ENCODE results near the gene RADIL. TPM values are rescaled to one million over a fixed set of nuclear protein-coding genes. Genes with fewer than 3 reads are reported as not detected.

The RADIL gene
- total RNA-seq, 4 donors from 2014 or later, result 23.2 to 31.0 (median 27.1) TPM

DNA sequence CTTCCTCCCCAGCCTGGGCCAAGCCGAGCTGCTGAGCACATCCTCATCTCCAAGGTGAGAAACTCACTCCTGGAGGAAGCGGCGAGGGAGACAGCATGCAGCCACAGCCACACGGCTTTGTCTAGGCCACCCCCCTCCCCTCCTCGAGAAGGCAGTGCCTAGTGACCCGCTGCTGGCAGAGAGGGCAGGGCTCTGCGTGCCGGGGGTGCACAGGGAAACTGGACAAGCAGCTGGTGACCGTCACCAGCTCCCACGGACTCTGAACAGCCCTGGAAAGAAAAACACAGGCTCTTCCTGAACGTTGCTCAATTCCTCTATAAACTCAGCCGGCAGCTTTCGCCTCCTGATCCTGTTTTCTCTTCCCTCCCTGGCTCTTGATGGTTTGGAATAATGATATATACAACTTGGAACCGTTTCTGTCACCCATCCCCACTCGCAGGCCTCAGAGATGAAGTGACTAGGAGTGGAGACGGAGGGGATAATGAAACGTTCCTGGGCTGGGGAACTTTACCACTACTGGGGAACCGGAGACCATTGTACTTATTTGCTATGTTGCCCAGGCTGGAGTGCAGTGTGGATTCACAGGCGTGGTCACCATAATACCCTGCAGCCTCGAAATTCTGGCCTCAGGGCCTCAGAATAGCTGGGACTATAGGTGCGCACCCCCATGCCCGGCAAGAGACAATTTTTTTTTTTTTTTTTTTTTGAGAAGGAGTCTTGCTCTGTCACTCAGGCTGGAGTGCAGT lies 41.0 kb downstream of the RADIL start:
- Histone ChIP-seq H3K27me3 (no peaks in the 10 kb centered on the region), H3K4me1 (peaks cover 0 to 13% (median 0%) of the 10 kb centered on the region in 4 donors), H3K27ac (no peak overlapping the region), H3K4me3 (no peak overlapping the region), H3K9me3 (no peaks in the 10 kb centered on the region), H3K36me3 (peaks cover 0 to 3% (median 0%) of the 10 kb centered on the region in 3 donors)
- 64 to 67% methylated on average over 22 of the region's 22 CpGs for WGBS, 2 donors
- TF ChIP-seq POLR2A (IDR thresholded peaks at IDR 0.05), result no peak
- no peak for TF ChIP-seq EP300 (IDR thresholded peaks at IDR 0.05)
- TF ChIP-seq, protein P1, sequence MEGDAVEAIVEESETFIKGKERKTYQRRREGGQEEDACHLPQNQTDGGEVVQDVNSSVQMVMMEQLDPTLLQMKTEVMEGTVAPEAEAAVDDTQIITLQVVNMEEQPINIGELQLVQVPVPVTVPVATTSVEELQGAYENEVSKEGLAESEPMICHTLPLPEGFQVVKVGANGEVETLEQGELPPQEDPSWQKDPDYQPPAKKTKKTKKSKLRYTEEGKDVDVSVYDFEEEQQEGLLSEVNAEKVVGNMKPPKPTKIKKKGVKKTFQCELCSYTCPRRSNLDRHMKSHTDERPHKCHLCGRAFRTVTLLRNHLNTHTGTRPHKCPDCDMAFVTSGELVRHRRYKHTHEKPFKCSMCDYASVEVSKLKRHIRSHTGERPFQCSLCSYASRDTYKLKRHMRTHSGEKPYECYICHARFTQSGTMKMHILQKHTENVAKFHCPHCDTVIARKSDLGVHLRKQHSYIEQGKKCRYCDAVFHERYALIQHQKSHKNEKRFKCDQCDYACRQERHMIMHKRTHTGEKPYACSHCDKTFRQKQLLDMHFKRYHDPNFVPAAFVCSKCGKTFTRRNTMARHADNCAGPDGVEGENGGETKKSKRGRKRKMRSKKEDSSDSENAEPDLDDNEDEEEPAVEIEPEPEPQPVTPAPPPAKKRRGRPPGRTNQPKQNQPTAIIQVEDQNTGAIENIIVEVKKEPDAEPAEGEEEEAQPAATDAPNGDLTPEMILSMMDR (IDR thresholded peaks at IDR 0.05), result no peak
- no peak for DNase-seq (ENCODE audit: low spot score in 2 of 2)

DNA sequence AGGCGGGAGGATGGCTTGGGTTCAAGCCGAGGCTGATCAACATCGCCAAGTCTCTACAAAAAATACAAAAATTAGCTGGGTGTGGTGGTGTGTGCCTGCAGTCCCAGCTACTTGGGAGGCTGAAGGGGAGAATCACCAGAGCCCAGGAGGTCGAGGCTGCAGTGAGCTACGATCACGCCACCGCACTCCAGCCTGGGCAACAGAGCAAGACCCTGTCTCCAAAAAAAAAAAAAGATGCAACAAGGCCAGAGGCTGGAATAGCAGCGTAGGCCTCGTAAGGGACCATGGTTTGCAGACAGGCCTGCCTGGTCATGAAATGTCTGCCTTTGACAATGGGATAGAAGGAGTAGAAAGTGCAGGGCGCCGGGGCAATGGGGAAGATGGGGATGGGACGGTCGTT lies 41.7 kb downstream of the RADIL start:
- no peak for DNase-seq (ENCODE audit: low spot score in 2 of 2)
- Histone ChIP-seq H3K27me3 (no peaks in the 10 kb centered on the region), H3K4me1 (peaks cover 0 to 16% (median 0%) of the 10 kb centered on the region in 4 donors), H3K4me3 (no peak overlapping the region), H3K36me3 (peaks cover 0 to 3% (median 0%) of the 10 kb centered on the region in 3 donors), H3K9me3 (no peaks in the 10 kb centered on the region), H3K27ac (no peak overlapping the region)
- TF ChIP-seq, protein P1 (IDR thresholded peaks at IDR 0.05), result no peak
- no peak for TF ChIP-seq POLR2A (IDR thresholded peaks at IDR 0.05)
- TF ChIP-seq EP300 (IDR thresholded peaks at IDR 0.05), result no peak
- 93 to 94% methylated on average over 13 of the region's 13 CpGs for WGBS, 2 donors

DNA sequence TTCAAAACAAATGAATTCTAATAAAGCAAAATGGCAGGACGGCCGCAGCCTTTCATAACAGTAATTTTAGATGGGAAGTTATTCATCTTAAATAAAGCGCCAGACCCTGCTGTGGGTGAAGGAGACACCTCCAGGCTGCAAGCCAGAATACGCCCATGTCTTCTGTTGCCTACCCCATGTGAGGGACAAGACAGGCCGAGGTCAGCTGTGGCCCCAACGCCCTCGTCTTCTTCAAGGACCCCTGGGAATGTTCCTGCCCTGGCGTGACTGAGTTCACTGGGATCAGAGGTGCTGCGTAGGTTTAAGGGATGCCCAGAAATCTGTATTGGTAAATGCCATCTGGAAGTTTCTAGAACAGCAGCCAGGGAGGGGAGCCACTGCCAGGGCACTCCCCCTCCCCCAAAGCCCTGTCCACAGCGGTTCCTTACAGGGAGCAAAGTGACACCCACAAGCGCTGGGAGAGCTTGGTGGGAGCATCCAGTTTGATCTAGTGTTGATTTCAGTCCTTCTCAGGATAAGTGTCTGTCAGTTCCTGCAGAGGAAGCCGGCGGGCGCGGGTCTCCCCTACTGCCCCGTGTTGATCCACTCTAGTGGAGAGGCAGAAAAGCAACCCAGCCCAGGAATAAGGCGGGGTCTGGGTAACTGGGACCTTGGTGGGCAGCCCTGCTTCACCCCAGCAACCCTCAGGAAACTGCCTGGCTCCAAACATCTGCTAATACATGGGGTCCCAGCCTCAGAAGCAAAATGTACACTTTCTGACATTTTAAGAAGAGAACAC lies 42.3 kb downstream of the RADIL start:
- Histone ChIP-seq H3K27ac (no peak overlapping the region), H3K36me3 (peaks cover 0 to 6% (median 0%) of the 10 kb centered on the region in 3 donors), H3K9me3 (no peaks in the 10 kb centered on the region), H3K4me1 (peaks cover 0 to 16% (median 0%) of the 10 kb centered on the region in 4 donors), H3K4me3 (no peak overlapping the region), H3K27me3 (no peaks in the 10 kb centered on the region)
- 90 to 94% methylated on average over 15 to 17 of the region's 17 CpGs for whole genome bisulfite sequencing, 2 donors
- no peak for DNase-seq (ENCODE audit: low spot score in 2 of 2)
- TF ChIP-seq EP300 (IDR thresholded peaks at IDR 0.05) (no peak), POLR2A (IDR thresholded peaks at IDR 0.05) (no peak)
- TF ChIP-seq, protein P1 (IDR thresholded peaks at IDR 0.05), result no peak

DNA sequence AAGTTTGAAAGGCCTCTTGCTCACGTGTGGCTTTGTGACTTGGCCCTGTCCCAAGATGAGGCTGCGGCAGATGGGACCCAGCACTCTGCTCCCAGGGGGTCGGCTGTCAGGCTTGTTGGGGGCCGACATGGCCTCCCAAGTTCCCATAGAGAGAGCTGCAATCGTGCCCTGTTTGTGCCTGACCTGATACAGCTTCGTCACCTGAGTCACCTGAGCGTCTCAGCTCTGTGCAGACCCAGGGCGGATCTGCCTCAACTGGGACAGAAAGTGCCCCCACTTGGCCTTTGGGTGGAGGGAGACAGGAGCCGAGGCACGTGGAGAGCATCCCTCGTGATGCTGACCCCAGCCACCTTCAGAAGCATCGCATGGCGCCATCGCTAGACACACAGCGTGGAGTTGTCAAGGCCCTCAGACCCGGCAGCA lies 43.4 kb downstream of the RADIL start:
- no peak for DNase-seq (ENCODE audit: low spot score in 2 of 2)
- TF ChIP-seq, protein P1 (IDR thresholded peaks at IDR 0.05), result no peak
- H3K36me3 ChIP-seq, result peaks cover 0 to 17% (median 0%) of the 10 kb centered on the region in 3 donors
- peaks cover 0 to 16% (median 0%) of the 10 kb centered on the region in 4 donors for H3K4me1 ChIP-seq
- no peak overlapping the region for H3K4me3 ChIP-seq
- no peaks in the 10 kb centered on the region for H3K27me3 ChIP-seq
- H3K9me3 ChIP-seq, result no peaks in the 10 kb centered on the region
- H3K27ac ChIP-seq, result no peak overlapping the region
- 85 to 88% methylated on average over 15 to 16 of the region's 16 CpGs for WGBS, 2 donors

Data from tibial nerve (tissue), 4 donors.